ENCODE results near the gene PWP1. TPM values are rescaled to one million over a fixed set of nuclear protein-coding genes. Genes with fewer than 3 reads are reported as not detected.

Gene PWP1
- 210 and 228 TPM in 2 replicates for polyA plus RNA-seq

DNA sequence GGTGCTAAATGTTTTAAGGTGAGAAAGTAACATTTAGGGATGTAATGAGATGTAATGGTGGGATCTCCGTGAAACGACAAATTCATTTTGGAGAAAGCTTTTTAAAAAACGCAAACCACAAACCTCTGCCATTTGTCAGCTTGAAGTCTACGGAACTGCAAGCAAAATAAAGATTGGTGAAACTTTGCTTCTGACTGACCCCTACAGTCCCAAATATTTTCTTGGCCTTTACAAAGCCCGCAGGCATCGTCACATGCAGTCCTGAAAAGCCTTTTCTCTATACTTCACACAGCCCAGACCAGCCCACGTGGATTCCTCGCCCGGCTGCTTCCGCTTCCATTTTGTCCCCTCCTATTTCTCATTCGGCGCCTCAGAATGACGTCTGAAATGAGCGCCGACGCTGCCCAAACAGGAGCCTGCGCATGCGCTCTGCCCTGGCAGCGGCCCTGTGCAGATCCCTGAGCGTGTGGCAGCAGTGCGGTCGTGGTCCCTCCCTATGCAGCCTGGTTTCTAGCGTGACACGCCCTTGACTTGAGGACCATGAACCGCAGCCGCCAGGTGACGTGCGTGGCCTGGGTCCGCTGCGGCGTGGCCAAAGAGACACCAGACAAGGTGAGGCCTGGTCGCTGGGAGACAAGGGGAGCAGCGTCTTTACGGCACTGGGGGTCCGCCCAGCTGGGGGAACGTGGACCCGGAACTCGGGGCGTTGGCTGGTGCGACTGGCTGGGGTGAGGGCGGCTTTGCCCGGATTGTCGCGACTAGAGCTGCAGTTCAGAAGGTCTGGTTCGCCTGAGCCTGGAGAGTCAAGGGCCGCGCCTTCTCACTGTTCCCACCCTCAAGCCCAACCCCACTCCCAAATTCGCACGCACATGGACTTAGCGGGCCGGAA lies at the start of gene PWP1:
Gene PWP1 (plus strand): TSS at position 440 of the 889 bp plus-strand sequence. CDS start 101 bp downstream, at position 541.

DNA sequence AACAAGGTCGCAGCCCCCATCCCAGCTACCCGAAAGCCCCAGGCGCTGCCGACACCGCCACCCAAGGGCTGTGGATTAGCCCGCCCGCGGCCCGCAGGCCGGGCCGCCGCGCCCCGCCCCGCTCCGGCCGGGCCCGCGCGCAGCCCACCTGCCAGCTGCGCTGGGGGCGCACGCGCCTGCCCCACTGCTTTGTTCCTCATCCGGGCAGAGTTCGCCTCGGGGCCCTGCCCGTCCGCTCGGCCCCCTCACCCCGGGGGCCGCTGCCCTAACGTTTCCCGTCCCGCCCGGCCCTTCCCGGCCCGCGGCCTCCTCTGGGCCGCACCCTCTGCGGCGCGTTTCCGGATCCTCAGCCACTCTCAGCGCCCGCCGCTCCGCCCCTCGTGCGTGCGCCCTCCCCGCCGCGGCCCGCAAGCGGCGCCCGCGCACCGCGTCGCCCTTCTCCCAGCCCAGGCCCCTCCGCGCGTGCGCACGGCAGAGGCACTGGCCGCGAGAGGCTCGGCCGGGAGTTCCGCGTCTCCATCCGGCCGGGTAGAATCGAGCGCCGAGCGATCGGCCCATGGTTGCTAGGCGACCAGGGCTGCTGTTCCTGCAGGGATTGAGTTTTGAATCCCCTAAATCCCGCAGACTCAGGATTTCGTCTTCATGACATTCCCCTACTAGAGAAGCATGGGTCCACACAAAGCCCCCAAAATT lies 75.4 kb downstream of the PWP1 start, which contains the start of gene PRDM4:
Gene PRDM4 (minus strand): TSS at position 329 of the 693 bp plus-strand sequence. CDS start 622 bp downstream, outside the sequence.

Other genes starting within 250 kb of the PWP1 start
- 7.6 and 7.9 TPM in 2 replicates for gene PRDM4, start 75.3 kb downstream of the PWP1 start, polyA plus RNA-seq
- gene ASCL4, start 88.9 kb downstream of the PWP1 start, polyA plus RNA-seq = not detected in 2 replicates

Measured in Purkinje cell (primary cell).